RPMI7951 (cell line): ENCODE data around the gene CPVL. TPM values are rescaled to one million over a fixed set of nuclear protein-coding genes. Genes with fewer than 3 reads are reported as not detected.
"Not testable (repeated sequence)": the region's sequence is repeated elsewhere in the genome, so short reads cannot be mapped to it uniquely, and the experiment has no call there.

Experiments used
- DNase-seq: peaks from one replicate; pipeline ENCODE4 v3.0.0-alpha.2; 2012; ENCODE audit warnings: low read depth
- total RNA-seq: library from RNA; depleted of rRNA; stranded (reverse); fragments of >200 nt; shearing (Covaris generic); gene quantifications from 2 replicates; pipeline ENCODE4 v1.2.3, GENCODE V29; 2014

The CPVL gene
- total RNA-seq, 1 experiment from 2014 or later = 3.8 TPM

DNA sequence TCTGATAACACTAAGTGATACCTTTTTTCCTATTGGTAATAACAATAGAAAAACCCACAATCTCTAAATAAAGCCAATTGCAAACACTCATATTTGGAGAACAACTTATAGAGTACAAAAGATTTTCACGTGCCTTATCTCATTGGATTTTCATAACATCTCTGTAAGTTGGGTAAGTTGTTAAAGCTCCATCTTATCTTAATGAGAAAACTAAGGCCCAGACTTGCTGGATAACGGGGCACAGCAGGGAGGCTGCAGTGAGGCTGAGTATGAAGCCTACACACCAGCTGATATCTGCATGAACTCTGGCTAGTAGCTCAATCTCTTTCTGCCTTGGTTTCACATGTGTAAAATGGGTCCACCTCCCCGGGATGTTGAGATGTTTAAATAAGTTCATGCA, 26.8 kb downstream of the CPVL start:
- no peak for DNase-seq

DNA sequence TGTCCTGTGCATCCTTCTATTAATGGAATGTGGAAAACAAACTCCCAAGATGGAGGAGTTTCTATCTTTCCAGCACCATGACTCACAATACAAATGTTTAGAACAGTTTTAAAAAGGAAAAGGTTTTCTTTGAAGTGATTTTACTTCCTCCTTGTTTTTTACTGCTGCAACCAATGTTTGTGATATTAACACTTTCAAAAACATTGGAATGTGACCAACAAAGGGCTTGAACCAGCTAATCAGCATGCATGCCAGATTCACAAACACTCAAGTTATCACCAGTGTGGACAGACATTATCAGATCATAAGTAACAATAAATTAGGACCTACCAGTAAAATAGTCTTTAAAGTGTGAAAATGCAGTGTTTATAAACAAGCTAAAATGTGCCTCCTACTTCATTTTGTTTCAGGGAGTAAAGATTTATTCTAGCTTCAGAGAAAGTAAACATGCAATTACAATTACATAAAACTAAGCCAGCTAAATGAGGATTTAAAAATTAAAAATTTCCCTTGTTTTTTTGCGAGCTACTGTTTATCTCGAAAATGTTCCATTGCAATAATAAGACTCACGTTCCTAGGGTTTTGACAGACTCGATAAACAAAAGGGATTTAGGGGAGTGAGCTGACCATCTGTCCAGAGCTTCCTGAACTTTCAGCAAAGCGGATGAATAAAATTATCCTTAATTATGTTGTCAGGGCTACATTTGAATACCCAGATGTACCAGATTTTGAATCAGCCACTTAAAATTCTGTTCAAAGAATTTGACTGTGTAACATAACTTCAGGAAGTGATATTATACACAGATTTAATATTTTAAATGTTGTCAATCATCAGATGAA, 29.8 kb downstream of the CPVL start:
- no peak for DNase-seq

DNA sequence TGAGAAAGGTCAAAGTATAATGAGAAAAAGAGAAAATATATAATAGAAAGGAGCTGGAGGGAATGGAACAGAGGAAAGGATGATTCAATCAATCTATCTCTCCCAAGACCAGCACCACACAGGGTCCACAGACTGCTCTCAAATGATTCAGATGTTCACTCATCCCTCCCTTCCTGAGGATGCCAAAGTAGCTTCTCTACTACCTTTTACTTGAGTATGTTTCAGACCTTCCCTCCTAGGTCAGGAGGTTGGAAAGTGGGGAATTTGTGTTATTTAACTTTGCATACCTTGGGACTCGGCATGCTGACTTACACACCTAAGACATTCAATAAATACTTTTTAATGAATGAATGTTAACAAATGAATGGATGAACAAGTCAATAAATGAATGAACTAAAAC, 30.6 kb downstream of the CPVL start:
- DNase-seq = no peak

DNA sequence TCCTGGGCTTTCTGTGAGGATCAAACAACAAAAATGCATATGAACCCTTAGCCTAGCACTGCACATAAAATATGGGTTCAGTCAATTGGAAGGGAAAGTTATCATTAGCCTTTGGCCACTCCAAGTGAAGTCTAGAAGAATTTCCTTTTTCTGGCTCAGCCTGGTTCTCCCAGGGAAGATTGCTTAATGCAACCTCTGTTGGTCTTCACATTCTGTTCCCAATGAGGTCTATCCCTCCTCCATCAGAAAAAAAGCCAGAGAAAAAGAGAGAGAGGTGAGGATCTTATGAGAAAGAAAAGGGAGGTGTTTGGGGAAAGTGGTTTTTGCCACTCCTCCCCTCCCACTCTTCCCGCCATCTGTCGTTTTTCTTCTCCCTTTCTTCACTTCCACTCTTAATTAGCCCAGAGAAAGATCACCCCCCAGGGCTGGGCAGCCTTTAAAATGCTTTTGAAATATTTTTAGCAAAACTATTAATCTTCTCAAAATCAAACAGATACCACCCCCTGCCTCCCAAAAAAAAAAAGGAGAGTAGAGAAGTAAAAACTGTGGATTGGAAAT, 31.1 kb downstream of the CPVL start:
- DNase-seq = no peak

DNA sequence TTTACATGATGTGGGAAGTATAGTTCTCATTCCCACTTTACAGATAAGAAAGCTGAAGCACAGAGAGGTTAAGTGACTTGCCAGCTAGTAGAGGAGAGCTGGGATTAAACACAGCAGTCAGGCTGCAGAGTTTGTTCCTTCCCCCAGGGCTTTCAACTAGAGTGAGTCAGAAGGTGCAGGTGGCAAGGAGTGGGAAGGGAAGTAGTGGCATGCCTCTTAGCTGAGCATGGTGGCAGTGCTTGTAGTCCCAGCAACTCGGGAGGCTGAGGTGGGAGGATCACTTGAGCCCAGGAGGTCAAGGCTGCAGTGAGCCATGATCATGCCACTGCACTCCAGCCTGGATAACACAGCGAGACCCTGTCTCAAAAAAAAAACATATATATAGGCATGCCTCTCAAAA, 32.1 kb downstream of the CPVL start:
- DNase-seq = peak; percentile 70

DNA sequence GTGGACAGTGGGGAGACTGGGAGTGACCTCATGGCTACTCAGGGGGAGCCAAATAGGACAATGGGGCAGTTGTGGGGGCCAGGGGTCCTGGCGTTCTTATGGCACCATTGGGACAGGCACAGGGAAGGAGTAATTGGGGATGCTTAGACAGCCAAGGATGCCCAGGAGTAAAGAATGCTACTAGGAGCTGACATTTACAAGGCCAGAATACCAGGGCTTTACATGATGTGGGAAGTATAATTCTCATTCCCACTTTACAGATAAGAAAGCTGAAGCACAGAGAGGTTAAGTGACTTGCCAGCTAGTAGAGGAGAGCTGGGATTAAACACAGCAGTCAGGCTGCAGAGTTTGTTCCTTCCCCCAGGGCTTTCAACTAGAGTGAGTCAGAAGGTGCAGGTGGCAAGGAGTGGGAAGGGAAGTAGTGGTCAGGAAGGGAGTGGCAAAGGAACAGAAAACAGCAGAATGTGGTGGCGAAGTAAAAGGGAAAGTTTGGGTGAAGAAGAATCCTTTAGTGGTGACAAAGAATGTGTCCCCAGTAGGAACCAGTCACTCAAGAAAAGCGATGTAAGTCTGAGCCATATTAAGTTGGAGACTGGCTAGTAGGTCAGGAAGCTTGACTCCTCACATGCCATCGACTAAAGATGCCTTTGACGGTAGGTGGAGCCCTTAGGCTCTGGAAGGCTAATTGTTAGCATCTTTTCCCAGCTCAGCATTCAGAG, 32.8 kb downstream of the CPVL start:
- DNase-seq = peak; percentile 96

DNA sequence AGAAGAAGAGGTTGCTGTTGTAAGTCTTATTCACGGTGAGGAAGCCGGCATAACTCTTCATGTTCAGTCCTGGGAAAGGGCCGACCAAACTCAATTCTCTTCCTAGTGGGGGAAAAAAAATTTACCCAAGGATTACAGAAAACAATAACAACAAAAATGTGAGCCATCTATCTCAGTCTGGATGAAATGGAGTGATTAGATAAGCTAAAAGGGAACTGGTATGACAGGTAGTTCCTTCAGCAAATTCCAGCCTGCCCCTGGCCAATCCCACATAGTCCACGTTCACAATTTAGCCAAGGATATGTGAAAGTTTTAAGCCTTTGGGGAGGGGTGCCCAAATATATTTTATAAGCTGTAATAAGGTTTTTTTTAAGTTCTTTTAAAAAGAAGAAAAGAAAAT, 33.6 kb downstream of the CPVL start:
- DNase-seq = no peak

DNA sequence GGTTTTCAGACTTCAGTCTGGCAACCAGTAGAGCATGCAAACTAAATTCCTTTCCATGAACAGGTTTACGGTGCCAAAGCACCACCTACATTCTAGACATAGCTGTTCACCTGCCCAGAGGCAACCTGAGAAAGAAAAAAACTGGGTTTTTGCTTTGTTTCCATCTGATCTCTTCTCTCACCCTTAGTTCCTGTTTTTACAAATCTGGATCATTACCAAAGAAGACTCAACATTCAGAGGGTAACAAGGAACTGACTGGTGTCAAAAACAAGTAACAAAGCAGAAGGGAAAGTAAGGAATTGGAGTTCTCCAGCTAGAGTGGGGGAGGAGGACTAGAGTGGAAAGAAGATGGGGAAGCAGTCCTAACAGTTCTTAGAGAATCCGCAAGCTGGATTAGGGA, 36.4 kb downstream of the CPVL start:
- no peak for DNase-seq

DNA sequence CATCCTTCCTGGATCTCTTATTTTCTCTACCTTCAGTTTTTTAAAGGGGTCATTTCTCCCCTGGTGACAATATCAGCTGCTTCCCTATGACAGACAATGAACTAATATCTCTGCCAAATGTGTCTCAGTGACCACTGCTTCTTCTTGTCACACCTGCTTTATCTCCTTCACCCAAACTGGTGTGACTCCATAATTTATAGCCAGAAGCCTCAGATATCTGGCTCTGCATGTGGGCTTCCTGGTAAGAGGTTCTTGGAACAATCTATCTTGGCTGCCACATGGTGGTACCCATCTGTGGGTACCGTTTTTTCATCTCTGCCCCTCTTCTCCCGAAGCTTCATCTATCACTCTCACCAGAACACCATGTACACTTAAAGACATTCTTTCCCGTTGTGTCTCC, 37.0 kb downstream of the CPVL start:
- no peak for DNase-seq

DNA sequence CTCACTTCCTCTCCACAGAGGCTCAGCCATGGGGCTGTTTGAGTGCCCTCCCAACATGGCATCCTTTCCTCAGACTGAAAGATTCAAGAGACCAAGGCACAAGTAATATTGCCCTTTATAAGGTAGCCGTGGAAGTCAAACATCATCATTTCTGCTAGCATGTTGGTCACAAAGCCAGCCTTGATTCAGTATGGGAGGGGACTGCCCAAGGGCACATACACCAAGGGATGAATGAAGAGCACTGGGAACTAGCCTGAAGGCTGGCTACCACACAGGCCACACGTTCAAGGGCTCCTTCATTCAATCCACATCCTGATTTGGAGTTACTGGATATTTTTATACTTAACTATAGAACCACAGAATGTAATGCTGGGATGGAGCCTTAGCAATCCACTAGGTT, 39.3 kb downstream of the CPVL start:
- DNase-seq = no peak

DNA sequence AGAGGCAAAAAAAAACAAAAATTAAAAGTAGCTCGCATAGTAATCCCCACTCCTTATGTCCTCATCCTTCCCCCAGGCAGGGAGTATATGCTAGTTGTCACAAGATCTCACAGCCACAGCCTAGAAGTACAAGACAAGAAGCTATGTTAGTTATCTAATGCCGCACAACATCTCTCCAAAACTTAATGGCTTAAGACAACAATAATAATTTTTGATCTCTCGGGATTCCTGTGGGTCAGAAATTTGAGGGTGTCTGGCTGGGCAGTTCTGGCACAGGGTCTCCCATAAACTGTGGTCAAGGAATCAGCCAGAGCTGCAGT, 39.7 kb downstream of the CPVL start:
- DNase-seq = no peak

DNA sequence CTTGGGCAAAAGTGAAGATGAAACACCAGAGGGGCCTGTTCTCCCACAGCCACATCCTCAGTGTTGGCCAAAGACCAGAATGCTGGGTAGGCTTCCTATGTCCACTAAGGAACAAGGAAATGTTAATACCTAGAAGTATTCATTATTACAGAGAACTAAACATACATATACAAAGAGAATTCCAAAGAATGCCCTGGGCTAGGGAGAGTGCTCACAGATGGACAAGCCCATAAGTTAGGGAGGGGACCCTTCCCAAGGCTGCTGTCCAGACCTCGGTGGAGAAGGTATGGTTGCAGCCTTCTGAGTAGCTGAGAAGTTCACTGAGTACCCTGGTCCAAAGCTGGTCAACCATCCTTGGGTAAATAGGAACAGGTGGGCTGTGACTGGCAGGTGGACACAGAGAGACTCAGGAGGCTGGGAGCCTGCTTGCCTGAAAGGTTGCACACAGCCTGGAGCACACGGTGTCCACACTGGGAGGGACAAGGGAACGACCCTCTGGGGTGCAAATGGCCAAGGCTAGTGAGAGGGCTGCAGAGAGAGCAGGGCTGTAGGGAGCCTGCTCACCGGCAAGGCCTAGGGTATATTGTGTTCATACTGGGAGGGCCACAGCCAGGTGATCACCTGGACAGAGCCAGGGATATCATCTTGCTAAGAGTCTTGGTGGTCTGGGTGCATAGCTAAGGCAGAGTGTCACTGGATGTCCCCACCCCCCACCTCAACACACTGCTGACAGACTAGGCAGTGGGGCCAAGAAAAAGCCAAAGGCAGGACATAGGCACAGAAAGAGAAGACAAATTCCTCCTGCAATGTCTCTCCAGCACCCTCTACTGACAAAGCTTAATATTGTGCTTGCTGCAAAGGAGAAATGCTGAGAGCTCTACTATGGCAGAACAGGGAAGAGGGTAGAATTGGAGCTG, 40.3 kb downstream of the CPVL start:
- peak; percentile 71 for DNase-seq

DNA sequence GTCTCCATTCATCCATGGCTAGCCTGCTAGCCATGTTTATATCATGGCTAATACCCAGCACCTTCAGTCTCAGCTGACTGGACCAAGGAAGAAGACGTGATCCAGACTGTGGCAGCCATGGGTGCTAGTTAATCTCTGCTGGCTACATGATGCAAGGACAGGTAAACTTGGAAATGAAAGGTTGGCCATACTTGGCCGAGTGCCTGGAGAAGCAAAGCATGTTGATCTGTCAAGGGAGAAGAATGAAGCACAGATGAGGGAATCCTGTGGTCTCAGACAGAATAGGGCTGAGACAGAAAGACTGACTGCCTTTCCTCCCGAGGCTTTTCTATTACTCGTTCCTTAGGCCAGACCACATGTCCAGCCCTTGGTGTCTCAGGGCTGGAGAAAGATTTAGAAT, 41.1 kb downstream of the CPVL start:
- DNase-seq = no peak

DNA sequence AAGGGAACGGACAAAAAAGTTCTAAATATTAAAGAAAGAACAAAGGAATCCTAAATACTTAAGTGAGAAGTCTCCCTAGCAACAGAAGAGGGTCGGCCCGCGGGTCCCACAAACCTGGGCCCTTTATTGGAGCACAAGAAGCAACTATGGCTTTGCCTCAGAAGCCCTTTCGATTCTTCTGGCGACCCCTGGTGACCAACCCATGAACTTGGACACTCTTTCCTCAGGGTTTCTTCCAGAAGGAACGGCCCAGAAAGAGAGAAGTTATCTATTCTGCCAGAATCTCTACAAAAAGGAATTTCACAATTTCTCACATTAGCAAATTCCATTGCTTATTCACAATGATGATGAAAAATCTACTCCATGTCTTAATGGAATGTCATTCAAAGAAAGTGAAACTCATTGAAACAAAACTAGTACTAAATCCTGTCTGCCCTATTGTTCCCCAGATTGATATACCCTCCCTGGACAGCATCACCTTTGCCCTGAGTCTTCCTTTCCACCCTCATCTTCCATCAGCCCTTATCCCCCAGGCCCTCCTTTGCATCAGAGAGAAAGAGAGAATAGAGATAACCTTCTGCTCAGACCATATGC, 43.7 kb downstream of the CPVL start:
- DNase-seq = peak; percentile 71

DNA sequence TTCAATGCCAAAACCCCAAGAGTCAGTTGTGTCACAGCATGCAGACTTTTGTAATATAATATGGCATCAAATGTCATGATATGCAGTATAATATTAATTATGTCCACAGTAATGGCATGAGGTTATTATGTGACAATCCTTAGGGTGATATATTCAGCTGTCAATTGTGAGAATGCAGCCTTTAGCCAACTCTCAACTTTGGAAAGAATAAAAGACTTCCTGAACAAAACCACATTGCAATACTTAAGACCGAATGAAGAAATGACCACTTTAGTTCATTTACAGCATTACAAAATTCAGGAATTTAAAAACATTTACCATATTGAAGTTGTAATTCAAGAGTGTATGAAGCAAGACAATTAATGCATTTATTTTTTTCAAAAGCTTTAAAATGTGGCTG, 45.4 kb downstream of the CPVL start:
- no peak for DNase-seq

DNA sequence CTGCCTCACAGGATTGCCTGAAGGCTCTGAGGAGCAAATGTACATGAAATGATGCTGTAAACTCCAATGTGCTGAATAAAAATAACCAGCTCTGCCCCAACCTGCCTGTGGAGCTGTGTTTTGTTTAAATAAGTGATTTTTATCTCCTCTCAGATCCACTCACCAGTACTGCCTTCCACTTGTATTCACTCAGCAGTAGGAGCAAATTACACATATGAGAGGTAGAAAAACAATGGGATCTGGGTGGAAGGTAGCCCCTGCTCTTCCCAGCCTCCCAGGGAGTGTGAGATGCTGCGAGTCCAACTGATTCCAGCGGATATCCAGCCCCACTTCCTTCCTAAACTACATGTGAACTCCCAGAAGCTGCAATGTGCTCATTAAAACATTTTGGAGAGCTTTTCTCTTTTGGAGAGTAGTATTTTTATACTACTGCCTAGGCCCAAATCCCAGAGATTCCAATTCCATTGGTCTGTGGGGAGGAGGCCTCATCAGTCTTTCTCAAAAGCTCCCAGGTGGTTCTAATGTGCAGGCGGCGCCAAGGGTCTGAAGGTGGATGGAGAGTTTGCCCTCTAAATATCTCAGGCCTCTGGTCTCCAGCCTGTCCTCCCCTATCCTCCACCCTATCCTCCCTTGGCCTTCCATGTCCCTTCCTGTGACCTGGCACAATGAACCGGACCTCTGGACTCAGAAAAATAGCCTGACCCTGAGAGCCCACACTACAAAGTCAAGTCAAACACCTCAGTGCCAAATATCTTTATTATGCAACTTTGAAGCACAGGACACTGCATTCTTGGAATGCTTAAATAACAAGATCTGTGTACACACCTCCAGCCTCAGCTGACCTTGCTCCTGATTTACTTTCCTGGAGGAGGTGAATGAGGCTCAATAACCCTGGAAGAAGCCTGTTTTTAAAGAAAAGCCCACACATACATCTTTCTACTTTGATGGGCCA, 46.2 kb downstream of the CPVL start:
- no peak for DNase-seq

DNA sequence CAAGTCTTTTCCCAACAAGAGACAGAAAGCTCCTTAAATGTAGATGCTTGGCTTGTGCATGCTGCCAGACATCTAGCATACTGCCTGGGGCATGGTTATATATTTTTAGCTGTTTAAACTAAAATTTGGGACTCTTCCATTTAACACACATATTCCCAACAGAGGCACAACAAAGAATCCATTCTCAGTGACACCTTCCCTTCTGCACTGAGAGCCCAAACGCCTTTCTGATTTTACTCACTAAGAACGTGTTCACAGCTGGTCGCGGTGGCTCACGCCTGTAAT, 49.9 kb downstream of the CPVL start:
- DNase-seq = no peak

DNA sequence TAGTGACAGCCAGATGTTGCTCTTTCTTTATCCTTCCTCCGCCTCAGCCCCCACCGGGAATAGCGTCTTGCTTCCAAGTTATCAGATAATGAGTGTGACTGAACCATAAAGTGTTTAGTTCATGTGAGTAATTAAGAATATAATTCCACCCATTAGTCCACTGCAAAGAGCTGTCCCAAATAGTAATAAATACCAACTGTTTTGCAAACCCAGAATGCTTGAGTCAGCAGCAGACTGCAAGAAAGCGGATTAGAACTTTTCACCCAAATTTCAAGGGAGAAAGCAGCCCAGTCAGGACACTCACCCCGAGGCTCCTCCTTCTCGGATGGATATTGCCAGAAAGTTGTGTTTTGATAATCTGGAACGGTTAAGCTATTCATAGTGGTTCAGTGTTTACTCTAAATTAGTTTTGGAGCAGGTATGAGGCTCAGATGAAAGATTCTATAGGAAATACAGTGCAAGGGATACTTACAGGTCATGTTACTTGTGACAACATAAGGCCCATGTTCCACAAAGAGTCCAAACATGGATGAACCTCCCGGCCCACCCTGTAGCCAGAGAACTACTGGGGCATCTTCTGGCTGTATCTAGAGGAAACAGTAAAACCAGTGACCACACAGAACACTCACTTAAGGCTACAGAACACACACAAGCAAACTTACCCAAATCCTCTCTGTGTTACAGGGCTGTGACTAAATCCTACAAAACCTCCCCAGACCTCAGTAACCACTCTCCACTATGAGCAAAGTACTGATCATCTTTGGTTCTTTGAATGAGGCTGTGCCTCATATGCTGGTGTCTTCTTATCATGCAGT, 50.5 kb downstream of the CPVL start:
- peak; percentile 78 for DNase-seq

DNA sequence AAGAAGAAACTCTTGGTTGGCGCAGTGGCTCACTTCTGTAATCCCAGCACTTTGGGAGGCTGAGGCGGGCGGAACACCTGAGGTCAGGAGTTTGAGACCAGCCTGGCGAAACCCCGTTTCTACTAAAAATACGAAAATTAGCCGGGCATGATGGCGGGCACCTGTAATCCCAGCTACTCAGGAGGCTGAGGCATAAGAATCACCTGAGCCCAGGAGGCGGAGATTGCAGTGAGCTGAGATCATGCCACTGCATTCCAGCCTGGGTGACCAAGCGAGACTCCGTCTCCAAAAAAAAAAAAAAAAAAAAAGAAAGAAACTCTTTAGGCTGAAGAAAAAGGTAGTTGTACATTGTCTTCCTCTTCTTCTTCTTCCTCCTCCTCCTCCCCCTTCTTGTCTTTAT, 53.2 kb downstream of the CPVL start:
- not testable (repeated sequence) for DNase-seq

DNA sequence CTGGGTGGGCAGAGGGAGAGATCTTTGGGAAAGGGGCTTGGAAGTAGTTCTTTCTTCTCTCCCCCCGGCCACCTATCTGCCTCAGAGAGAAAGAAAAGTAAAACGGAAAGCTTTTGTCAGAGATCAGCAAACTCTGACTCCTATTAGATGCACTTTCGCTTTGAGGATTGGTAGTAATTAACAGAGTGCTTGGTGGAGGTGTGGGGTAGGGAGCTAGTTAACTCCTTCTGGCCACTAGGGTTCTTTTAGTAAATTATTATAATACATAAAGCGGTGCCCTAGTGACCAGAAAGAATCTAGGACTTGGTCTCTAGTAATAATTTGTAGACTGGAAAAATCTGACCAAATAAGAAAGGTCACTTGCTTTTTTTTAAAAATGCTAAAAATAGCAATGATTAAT, 54.6 kb downstream of the CPVL start:
- peak; percentile 60 for DNase-seq
